Posterior cingulate gyrus (tissue), 11 donors: ENCODE results near the gene F12.
A peak's percentile ranks its signal among the peaks of the same experiment; 100 is the strongest.
"Not testable (repeated sequence)": the region's sequence is repeated elsewhere in the genome, so short reads cannot be mapped to it uniquely, and the experiment has no call there.

Experiments used
- DNase-seq, 10 donors: peaks; one replicate each; pipeline versions ENCODE4 v3.0.0 to v3.0.0-alpha.2; 2020 to 2021; ENCODE audit warnings: mixed read lengths in 3 of 10
- intact Hi-C: fragments of 100-400 bp; cut with DNase I; formaldehyde crosslinking; loops from one replicate; pipeline ENCODE4 v1.15.1; 2023

F12 gene

DNA sequence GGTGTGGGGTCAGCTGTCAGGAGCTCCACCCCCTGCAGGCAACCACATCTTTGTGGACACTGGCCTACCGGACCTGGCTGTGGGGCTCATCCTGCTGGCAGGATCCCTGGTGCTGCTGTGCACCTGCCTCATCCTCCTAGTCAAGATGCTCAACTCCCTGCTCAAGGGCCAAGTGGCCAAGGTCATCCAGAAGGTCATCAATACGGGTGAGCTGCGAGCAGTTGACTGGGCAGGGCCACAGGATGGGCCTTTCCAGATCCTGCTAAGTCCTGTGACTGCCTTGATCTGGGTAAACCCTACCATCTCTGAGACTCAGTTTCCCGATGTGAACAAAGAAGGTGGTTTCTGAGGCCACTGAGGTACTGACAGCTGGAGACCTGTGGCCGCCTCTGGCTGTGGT, 15.4 kb downstream of the F12 start:
- intact Hi-C loops, result no loop called here
- DNase-seq, result no peak

GRCh38 chr5:177393206-177393765, 16.1 kb downstream of the F12 start:
- intact Hi-C loops, result no loop called here
- DNase-seq, result no peak

DNA sequence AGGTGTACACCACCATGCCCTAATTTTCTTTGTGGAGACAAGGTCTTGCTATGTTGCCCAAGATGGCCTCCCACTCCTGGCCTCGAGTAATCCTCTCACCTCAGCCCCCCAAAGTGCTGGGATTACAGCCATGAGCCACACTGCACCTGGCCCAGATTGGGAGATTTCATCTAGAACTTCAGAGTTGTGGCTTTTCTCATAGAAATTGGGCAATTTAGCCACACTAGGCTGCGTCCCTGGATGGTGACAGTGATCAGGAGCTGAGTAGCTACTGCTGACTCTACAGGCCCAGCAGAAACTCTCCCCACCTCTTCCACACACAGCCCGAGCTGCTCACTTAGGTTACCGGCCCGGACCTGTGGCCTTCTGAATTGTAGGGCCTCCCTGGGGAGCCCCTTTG, 16.6 kb downstream of the F12 start:
- intact Hi-C loops, result no loop called here

GRCh38 chr5:177390363-177391300, 18.7 kb downstream of the F12 start:
- intact Hi-C loops, result loop anchor here (1.0 kb wide), 1 partner anchor 111 kb away; no protein-coding TSS in a partner anchor
- DNase-seq, result peak; percentile 49 to 97 (median 83)

More for the DNA sequence above, 16.6 kb downstream of the F12 start:
- no peak for DNase-seq

DNA sequence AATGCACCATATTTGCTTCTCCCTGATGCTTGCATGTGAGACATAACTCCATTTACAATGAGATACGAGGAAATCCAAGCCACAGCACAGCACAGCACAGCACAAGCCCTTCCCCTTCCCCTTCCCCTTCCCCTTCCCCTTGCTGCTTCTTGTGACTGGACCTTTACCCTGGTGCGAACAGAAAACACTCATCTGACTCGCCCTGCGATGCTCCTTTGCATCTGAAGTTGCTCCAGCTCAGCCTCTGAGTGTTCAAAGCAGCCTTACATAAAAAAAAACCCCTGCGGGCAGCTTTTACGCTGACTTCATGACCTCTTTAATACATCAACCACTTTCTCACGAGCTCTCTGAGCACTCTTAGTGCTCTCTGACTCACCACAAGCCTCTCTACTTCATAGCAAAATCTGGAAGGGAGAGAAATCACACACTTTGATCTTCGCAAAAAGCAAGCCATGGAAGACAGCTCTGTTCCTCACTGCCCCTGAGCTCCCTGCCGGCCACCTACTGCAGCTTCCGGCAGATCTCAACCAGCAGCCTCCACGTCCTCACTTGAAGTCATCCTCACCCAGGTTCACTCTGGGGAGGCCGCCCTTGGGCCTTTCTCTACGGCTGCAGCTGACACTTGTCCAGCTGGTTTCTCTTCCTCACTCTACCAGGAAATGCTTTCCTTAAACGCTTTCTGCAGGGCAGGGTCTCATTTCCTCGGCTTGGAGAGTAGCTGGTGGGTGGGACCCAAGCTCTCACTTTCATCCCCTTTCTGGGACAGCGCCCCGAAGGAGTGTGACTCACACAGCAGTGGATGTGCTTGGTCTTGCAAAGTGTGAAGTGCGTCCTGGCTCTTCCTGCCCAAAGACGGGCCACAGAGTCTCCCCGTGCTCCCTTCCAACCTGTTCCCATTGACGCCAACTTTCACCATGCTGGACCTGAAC, 19.9 kb downstream of the F12 start:
- no peak for DNase-seq
- intact Hi-C loops, result loop anchor here (1.0 kb wide), 1 partner anchor 112 kb away; no protein-coding TSS in a partner anchor

DNA sequence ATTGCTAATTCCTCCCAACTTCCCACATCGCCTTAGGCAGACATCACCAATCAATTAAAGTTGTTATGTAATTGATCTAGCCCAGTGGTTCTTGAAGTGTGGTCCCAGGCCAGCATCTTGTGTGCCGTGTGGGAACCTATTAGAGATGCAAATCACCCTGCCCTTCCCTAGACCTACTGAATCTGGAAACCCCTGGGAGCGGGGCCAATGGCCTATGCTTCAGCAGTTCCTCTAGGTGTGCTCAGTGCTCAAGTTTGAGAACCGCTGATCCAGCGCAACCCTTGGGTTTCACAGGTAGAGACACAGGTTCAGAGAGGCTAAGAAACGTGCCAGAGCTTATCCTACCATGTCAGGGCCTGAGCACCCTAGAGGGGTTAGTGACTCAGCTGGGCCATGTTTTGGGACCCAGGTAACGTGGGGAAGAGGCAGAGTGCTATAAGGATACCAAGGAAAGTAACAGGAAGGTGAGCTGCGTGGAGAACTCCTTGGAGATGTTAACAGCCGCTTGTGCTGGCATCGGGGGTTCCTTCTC, 20.8 kb downstream of the F12 start:
- DNase-seq, result no peak
- intact Hi-C loops, result no loop called here

GRCh38 chr5:177387405-177387804, 22.0 kb downstream of the F12 start:
- intact Hi-C loops, result no loop called here
- no peak for DNase-seq

DNA sequence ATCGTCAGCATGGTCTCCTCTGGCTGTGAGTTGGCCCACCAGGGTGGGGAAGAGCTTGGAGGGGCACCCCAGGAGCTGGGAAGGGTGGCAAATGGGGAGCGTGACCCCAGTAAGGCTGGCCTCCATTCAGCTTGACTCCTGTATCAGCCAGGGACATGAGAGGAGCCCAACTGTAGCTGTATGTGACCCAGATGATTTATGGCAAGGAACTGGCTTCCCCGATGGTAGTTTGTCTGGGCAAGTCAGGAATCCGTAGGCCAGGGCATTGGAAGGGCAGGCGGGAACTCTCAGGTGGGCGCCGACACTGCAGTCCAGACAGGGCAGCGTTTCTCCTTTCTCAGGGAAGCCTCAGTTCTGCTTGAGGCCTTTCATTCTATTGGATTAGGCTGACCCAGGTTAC, 22.8 kb downstream of the F12 start:
- intact Hi-C loops, result no loop called here
- DNase-seq, result no peak

DNA sequence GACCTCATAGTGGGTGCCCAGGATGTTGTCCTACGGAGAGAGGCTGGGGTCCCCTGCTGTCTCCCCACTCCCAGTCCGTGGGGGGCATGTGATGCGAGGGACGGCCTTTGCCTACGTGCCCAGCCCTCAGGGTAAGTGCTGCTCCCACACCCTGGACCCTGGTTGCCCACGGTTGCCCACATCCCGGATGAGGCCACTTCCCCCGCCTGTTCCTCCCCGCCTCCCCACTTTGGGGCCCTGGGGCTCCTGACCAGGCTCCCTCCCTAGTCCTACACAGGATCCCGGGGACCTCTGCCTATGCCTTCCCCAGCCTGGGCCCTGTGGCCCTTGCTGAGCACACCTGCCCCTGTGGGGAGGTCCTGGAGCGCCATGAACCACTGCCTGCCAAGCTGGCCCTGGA, 23.6 kb downstream of the F12 start:
- no peak for DNase-seq
- intact Hi-C loops, result no loop called here

DNA sequence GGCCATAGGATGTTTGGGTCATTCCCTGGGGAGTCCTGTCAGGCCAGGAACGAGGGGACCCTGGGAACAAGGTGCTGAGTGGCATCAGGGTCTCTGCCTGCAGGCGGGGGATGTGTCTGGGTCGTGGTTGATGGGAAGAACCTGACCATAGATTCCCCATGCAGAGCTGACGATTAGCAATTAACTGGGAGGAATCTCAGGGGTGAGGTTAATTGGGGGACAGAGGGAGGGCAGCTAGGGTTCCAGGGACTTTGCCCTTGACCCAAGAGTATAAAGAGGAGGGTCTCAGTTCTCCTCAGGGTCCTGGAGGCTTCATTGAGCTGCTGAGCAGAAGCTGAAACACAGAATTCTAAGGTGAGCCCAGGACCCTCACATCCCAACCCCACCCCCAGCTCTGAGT, 25.2 kb downstream of the F12 start, which contains the start of gene SLC34A1:
Gene SLC34A1 (plus strand): TSS at position 301 of the 400 bp plus-strand sequence. CDS start 1,308 bp downstream, outside the sequence.
- DNase-seq, result no peak
- intact Hi-C loops, result no loop called here

- intact Hi-C loops, result no loop called here
- DNase-seq, result no peak
Measured at GRCh38 chr5:177383181-177383580, 26.2 kb downstream of the F12 start.

- peak in 6 of 10 donors; percentile 18 to 90 (median 51) for DNase-seq
- intact Hi-C loops, result no loop called here
Measured at GRCh38 chr5:177382423-177383029, 26.8 kb downstream of the F12 start.

DNA sequence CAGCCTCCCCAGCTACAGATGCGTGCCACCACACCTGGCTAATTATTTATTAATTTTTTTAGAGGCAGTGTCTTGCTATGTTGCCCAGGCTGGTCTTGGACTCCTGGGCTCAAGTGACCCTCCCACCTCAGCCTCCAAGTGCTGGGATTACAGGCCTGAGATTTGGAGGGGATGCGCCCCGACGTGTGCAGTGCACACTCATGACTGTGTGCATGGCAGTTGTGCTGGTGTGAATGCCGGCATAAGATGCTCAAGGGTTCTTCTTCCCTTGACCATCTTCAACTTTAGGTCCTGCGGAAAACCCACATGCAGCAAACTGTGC, 28.6 kb downstream of the F12 start:
- intact Hi-C loops, result no loop called here
- DNase-seq, result no peak

DNA sequence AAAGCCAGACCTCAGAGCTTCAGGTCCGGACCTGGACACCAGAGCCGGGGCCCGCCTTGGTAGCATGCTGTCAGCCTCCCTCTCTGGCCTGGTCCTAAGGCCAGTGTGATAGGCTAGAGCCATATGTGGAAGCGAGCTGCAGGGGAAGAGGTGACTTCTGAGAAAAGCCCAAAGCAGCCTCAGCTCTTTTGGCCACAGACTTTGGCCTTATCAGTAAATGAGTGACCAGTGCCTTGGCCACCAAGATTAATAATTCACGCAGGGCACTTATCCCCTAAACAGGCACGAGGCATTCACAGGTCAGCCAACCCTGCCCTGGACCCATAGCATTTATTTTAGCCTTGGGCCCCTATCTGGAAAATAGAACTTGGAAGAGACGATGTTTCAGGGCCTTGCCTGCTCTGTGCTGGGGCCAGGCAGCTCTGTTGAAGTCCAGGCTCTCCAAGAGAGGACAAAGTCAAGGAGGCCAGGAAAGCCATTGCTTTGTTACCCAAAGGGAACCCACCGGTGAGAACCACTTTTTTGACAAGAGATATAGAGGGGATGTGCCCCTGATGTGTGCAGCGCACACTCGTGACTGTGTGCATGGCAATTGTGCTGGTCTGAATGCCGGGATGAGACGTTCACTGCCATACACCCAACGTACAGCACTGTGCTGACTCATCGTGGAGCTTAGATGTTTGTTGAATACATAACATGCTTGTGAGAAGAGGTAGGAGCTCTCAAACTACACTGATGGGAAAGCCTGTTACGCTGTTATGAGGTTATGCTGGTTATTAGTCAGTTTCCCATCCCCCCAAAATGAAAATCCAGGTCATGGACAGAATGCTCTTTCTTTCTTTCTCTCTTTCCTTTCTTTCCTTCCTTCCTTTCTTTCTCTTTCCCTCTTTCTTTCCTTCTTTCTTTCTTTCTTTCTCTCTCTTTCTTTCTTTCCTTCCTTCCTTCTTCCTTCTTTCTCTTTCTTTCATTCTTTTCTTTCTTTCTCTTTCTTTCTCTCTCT, 30.2 kb downstream of the F12 start:
- intact Hi-C loops, result no loop called here
- DNase-seq, result no peak

DNA sequence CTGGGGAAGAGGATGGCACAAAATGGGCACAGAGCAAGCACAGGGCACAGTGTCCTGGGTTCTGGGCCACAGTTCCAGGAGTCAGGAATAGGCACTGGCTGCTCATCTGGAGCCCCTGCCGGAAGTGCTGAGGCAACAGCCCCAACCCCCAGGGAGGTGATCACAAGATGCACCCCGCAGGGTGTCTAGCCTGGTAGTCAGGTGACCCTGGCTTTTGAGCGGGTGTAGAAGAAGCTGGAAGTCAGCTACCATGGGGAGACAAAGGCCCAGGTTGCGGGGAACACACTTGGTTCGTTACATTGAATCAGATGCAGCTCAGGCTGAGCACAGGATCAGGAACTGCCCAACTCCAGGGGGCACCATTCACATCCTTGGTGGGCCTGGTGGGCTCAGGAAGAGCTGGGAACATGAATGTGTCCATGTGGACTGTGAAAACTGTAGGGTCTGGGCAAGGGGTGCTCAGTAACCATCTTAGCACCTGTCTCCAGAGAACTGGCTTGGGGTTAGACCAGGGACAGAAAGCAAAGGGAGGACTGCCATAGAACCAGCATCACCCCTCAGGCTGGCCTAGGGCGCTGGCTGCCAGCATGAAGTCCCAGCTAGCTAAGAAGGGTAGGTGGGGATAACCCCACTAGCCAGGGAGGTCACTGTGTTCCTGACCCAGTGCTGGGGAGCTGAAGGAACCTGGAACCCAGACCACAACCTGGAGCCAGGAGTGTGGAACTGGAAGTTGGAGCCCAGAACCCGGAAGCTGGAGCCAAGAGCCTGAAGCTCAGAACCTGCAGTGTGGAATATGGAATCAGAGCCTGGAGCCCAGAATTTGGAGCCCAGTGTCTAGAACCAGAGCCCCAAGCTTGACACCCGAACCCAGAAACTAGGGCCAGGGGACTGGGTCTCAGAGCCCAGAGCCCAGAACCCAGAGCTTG, 31.2 kb downstream of the F12 start:
- intact Hi-C loops, result no loop called here
- no peak for DNase-seq

DNA sequence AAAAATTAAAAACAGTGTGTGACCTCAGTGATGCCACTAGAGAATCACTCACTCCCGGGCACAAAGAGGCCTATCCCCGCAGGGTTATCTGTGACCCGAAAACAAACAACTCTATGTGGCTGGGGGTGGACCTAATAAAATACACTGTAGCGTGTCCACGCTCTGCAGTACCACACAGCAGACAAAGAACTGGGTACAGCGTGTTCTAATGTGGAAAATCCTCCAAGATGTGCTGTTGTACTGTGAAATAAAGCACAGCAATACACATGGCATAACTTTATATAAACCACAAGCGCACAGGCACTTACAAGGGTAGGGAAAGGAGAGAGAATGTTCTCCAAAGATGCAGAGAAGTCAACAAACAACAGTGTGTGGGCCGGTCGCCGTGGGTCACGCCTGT, 33.3 kb downstream of the F12 start:
- no peak for DNase-seq
- intact Hi-C loops, result no loop called here

GRCh38 chr5:177375516-177375915, 33.8 kb downstream of the F12 start:
- intact Hi-C loops, DNase-seq: not testable (repeated sequence)

GRCh38 chr5:177374211-177374610, 35.2 kb downstream of the F12 start:
- DNase-seq, result no peak
- intact Hi-C loops, result no loop called here
